Measurements from ENCODE around the gene CGB7.

- no peak for TF ChIP-seq POLR2AphosphoS5 (IDR thresholded peaks at IDR 0.05)
- TF ChIP-seq, protein P1, sequence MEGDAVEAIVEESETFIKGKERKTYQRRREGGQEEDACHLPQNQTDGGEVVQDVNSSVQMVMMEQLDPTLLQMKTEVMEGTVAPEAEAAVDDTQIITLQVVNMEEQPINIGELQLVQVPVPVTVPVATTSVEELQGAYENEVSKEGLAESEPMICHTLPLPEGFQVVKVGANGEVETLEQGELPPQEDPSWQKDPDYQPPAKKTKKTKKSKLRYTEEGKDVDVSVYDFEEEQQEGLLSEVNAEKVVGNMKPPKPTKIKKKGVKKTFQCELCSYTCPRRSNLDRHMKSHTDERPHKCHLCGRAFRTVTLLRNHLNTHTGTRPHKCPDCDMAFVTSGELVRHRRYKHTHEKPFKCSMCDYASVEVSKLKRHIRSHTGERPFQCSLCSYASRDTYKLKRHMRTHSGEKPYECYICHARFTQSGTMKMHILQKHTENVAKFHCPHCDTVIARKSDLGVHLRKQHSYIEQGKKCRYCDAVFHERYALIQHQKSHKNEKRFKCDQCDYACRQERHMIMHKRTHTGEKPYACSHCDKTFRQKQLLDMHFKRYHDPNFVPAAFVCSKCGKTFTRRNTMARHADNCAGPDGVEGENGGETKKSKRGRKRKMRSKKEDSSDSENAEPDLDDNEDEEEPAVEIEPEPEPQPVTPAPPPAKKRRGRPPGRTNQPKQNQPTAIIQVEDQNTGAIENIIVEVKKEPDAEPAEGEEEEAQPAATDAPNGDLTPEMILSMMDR (IDR thresholded peaks at IDR 0.05): no peak
Observed at GRCh38 chr19:49006905-49007304, 50.6 kb downstream of the CGB7 start.

Data from sigmoid colon (tissue), 4 donors.